Esophagus squamous epithelium (tissue), 4 donors: ENCODE results near the gene ECI1.

Experiments
- CTCF ChIP-seq, 6 experiments: fragments of 450-650 bp in 4 of 6; fragments of 200-600 bp in 2 of 6; sonication (generic) in 2 of 6; IDR thresholded peaks; one replicate each; pipeline ENCODE4 v1.5.1; 2016 to 2019; ENCODE audit warnings: antibody characterized with exemption in 6 of 6, mild to moderate bottlenecking in 4 of 6, moderate library complexity in 4 of 6
- POLR2A ChIP-seq, 4 donors: fragments of 450-650 bp; IDR thresholded peaks; one replicate each; pipeline ENCODE4 v1.6.1; 2017; ENCODE audit warnings: antibody characterized with exemption in 4 of 4, mild to moderate bottlenecking in 4 of 4, moderate library complexity in 3 of 4

GRCh38 chr16:2286550-2286949 is 35.2 kb upstream of the ECI1 start:
- no peak for TF ChIP-seq CTCF (IDR thresholded peaks at IDR 0.05)
- no peak for TF ChIP-seq POLR2A (IDR thresholded peaks at IDR 0.05)
